Measurements from ENCODE around the gene SDHB.
A peak's percentile ranks its signal among the peaks of the same experiment; 100 is the strongest.

The SDHB gene

DNA sequence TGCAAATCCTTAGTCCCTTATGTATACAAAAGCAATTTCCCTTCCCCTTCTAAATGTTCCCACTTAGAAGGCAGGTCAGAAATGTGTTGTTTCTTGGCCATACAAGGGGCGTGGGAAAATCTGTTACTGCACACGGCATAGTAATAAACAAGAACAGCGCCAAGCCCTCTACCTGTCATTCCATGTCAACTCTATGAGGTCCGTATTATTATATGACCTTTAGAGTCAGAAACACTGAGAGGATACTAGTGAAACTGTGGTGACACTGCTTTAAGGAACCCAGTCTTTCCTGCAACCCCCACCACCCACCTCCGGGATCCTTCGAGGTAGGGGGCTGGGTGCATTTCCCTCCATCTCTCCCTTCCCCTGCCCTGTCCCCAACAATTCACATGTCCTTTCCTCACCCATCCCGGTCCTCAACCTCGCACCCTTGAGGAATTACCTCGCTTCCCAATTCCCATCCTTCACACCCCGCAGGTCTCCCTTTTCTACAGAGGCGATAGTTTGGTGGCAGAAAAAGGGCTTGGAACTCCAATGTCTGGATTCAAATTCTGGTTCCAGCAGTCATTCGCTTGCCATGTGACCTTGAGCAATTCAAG is 647 bp downstream of the SDHB start:
- Histone ChIP-seq H3K27ac (ENCODE audit: low read depth, low read length) (no peak overlapping the region), H3K27me3 (ENCODE audit: low read length) (no peaks in the 10 kb centered on the region), H2AFZ (ENCODE audit: low read depth, low read length, severe bottlenecking) (peak overlapping the region; percentile 55), H3K9me2 (replicated peaks; ENCODE audit: insufficient read depth, low read length) (no peaks in the 10 kb centered on the region), H3K9me3 (ENCODE audit: insufficient read depth, low read length) (no peaks in the 10 kb centered on the region), H3K9ac (ENCODE audit: low read length) (peak overlapping the region; percentile 73), H3F3A (ENCODE audit: insufficient read depth) (no peaks in the 10 kb centered on the region), H4K20me1 (ENCODE audit: low read depth, low read length) (no peaks in the 10 kb centered on the region), H3K36me3 (ENCODE audit: low read length) (no peaks in the 10 kb centered on the region), H3K79me2 (ENCODE audit: insufficient read depth, low read length) (peaks cover 31% of the 10 kb centered on the region), H3K4me3 (ENCODE audit: insufficient read depth, low read length, poor library complexity, severe bottlenecking) (peak overlapping the region; percentile 82), H3K4me2 (ENCODE audit: low read depth, low read length, poor library complexity, severe bottlenecking) (peak overlapping the region; percentile 81)
- no peak for TF ChIP-seq EZH2phosphoT487 (conservative IDR thresholded peaks at IDR 0.05; ENCODE audit: low read length)
- TF ChIP-seq, protein P1, sequence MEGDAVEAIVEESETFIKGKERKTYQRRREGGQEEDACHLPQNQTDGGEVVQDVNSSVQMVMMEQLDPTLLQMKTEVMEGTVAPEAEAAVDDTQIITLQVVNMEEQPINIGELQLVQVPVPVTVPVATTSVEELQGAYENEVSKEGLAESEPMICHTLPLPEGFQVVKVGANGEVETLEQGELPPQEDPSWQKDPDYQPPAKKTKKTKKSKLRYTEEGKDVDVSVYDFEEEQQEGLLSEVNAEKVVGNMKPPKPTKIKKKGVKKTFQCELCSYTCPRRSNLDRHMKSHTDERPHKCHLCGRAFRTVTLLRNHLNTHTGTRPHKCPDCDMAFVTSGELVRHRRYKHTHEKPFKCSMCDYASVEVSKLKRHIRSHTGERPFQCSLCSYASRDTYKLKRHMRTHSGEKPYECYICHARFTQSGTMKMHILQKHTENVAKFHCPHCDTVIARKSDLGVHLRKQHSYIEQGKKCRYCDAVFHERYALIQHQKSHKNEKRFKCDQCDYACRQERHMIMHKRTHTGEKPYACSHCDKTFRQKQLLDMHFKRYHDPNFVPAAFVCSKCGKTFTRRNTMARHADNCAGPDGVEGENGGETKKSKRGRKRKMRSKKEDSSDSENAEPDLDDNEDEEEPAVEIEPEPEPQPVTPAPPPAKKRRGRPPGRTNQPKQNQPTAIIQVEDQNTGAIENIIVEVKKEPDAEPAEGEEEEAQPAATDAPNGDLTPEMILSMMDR (IDR thresholded peaks at IDR 0.05; ENCODE audit: insufficient read depth, low read length, poor library complexity, severe bottlenecking) = no peak

DNA sequence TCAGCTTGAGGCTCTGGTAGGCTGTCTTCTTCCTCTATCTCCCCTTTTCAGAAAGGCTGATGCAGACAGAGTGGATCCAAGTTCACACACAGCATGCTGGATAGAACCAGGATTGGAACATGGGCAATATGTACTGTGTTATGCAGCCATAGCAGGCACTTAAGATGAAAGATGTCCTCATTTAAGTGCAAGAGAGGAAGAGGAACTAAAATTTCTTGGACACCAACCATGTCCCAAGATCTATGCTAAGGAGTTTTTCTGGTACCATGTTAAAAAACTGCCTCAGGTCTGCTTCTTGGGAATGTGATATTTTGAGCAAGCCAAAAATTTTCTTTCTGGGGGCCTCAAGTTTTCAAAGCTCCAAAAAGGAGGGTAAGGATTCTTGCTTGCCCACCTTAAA is 1.2 kb downstream of the SDHB start:
- no peaks in the 10 kb centered on the region for H3K27me3 ChIP-seq (ENCODE audit: low read length)
- H3K9me2 ChIP-seq (replicated peaks; ENCODE audit: insufficient read depth, low read length) = no peaks in the 10 kb centered on the region
- peak overlapping the region; percentile 82 for H3K4me3 ChIP-seq (ENCODE audit: insufficient read depth, low read length, poor library complexity, severe bottlenecking)
- H3K27ac ChIP-seq (ENCODE audit: low read depth, low read length) = no peak overlapping the region
- no peaks in the 10 kb centered on the region for H3K9me3 ChIP-seq (ENCODE audit: insufficient read depth, low read length)
- no peaks in the 10 kb centered on the region for H3K36me3 ChIP-seq (ENCODE audit: low read length)
- H3K79me2 ChIP-seq (ENCODE audit: insufficient read depth, low read length) = peaks cover 35% of the 10 kb centered on the region
- H2AFZ ChIP-seq (ENCODE audit: low read depth, low read length, severe bottlenecking) = no peak overlapping the region
- H4K20me1 ChIP-seq (ENCODE audit: low read depth, low read length) = no peaks in the 10 kb centered on the region
- H3K4me2 ChIP-seq (ENCODE audit: low read depth, low read length, poor library complexity, severe bottlenecking) = peak overlapping the region; percentile 81
- H3F3A ChIP-seq (ENCODE audit: insufficient read depth) = no peaks in the 10 kb centered on the region
- TF ChIP-seq, protein P1 (IDR thresholded peaks at IDR 0.05; ENCODE audit: insufficient read depth, low read length, poor library complexity, severe bottlenecking) = no peak
- no peak for TF ChIP-seq EZH2phosphoT487 (conservative IDR thresholded peaks at IDR 0.05; ENCODE audit: low read length)
- peak overlapping the region; percentile 73 for H3K9ac ChIP-seq (ENCODE audit: low read length)

DNA sequence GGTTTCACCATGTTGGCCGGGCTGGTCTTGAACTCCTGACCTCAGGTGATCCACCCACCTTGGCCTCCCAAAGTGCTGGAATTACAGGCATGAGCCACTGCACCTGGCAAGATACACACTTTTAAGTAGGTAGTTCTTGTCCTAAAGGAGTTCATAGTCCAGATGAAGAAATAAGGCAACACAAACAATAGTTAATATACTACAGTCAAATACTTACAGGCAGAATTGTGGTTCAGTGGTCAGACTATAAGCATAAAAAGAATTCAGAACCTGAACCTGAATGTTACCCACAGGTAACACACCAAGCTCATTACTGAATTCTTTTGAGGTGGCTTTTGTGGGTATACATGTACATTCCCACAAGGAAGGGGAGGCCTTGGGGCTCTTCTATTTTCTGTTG is 1.8 kb downstream of the SDHB start:
- Histone ChIP-seq H3K9ac (ENCODE audit: low read length) (0 out of 2 replicates have a peak overlapping the region, but pooled peaks have one; percentile 73), H3K79me2 (ENCODE audit: insufficient read depth, low read length) (peaks cover 35% of the 10 kb centered on the region), H3F3A (ENCODE audit: insufficient read depth) (no peaks in the 10 kb centered on the region), H3K27me3 (ENCODE audit: low read length) (no peaks in the 10 kb centered on the region), H3K4me3 (ENCODE audit: insufficient read depth, low read length, poor library complexity, severe bottlenecking) (no peak overlapping the region), H4K20me1 (ENCODE audit: low read depth, low read length) (no peaks in the 10 kb centered on the region), H2AFZ (ENCODE audit: low read depth, low read length, severe bottlenecking) (no peak overlapping the region), H3K4me2 (ENCODE audit: low read depth, low read length, poor library complexity, severe bottlenecking) (peak overlapping the region; percentile 81), H3K27ac (ENCODE audit: low read depth, low read length) (no peak overlapping the region), H3K9me2 (replicated peaks; ENCODE audit: insufficient read depth, low read length) (no peaks in the 10 kb centered on the region), H3K36me3 (ENCODE audit: low read length) (no peaks in the 10 kb centered on the region), H3K9me3 (ENCODE audit: insufficient read depth, low read length) (no peaks in the 10 kb centered on the region)
- TF ChIP-seq, protein P1 (IDR thresholded peaks at IDR 0.05; ENCODE audit: insufficient read depth, low read length, poor library complexity, severe bottlenecking) = no peak
- no peak for TF ChIP-seq EZH2phosphoT487 (conservative IDR thresholded peaks at IDR 0.05; ENCODE audit: low read length)
